HEK293 (cell line): ENCODE results near the gene STK39.

Source experiments
- GLI4 ChIP-seq: fragments of 450-650 bp; formaldehyde crosslinking; IDR thresholded peaks from 2 replicates; pipeline ENCODE4 v1.5.1; 2016; ENCODE audit warnings: missing biosample characterization, missing genetic modification characterization
- GLIS1 ChIP-seq: fragments of 450-650 bp; formaldehyde crosslinking; IDR thresholded peaks from 2 replicates; pipeline ENCODE4 v1.5.1; 2016; ENCODE audit warnings: missing biosample characterization, missing genetic modification characterization
- MEIS1 ChIP-seq: sonication (generic); formaldehyde crosslinking; IDR thresholded peaks from 2 replicates; pipeline ENCODE4 v1.8.1; 2022; ENCODE audit warnings: missing genetic modification reagents, mild to moderate bottlenecking, borderline replicate concordance
- REPIN1 ChIP-seq: fragments of 450-650 bp; formaldehyde crosslinking; IDR thresholded peaks from 2 replicates; pipeline ENCODE4 v1.5.1; 2017; ENCODE audit warnings: missing biosample characterization, missing genetic modification characterization, low read depth
- TRIM28 ChIP-seq: IDR thresholded peaks from 2 replicates; pipeline ENCODE4 v1.6.1; 2011; ENCODE audit warnings: low read length, control low read depth, borderline replicate concordance
- YY2 ChIP-seq: fragments of 450-650 bp; formaldehyde crosslinking; IDR thresholded peaks from 2 replicates; pipeline ENCODE4 v1.5.1; 2016; ENCODE audit warnings: missing biosample characterization, missing genetic modification characterization
- ZBTB11 ChIP-seq: fragments of 450-650 bp; formaldehyde crosslinking; conservative IDR thresholded peaks from 2 replicates; pipeline ENCODE4 v1.5.1; 2016; ENCODE audit warnings: low read depth, missing biosample characterization, missing genetic modification characterization
- ZBTB20 ChIP-seq: fragments of 450-650 bp; formaldehyde crosslinking; IDR thresholded peaks from 2 replicates; pipeline ENCODE4 v1.5.1; 2016; ENCODE audit warnings: missing biosample characterization, missing genetic modification characterization
- ZBTB48 ChIP-seq: fragments of 450-650 bp; formaldehyde crosslinking; IDR thresholded peaks from 2 replicates; pipeline ENCODE4 v1.5.1; 2016; ENCODE audit warnings: missing biosample characterization, missing genetic modification characterization
- ZNF138 ChIP-seq: fragments of 450-650 bp; formaldehyde crosslinking; IDR thresholded peaks from 2 replicates; pipeline ENCODE4 v1.5.1; 2016; ENCODE audit warnings: missing biosample characterization, missing genetic modification characterization, borderline replicate concordance
- ZNF155 ChIP-seq: fragments of 450-650 bp; formaldehyde crosslinking; IDR thresholded peaks from 2 replicates; pipeline ENCODE4 v1.5.1; 2016; ENCODE audit warnings: missing biosample characterization, missing genetic modification characterization
- ZNF16 ChIP-seq: fragments of 450-650 bp; formaldehyde crosslinking; IDR thresholded peaks from 2 replicates; pipeline ENCODE4 v1.5.1; 2016; ENCODE audit warnings: low read depth, missing biosample characterization, missing genetic modification characterization
- ZNF18 ChIP-seq: fragments of 450-650 bp; formaldehyde crosslinking; IDR thresholded peaks from 2 replicates; pipeline ENCODE4 v1.5.1; 2016; ENCODE audit warnings: missing biosample characterization, missing genetic modification characterization
- ZNF311 ChIP-seq: fragments of 450-650 bp; formaldehyde crosslinking; IDR thresholded peaks from 2 replicates; pipeline ENCODE4 v1.5.1; 2017; ENCODE audit warnings: missing biosample characterization, missing genetic modification characterization, borderline replicate concordance
- ZNF324 ChIP-seq: fragments of 450-650 bp; formaldehyde crosslinking; IDR thresholded peaks from 2 replicates; pipeline ENCODE4 v1.5.1; 2016; ENCODE audit warnings: missing biosample characterization, missing genetic modification characterization
- ZNF514 ChIP-seq: fragments of 450-650 bp; formaldehyde crosslinking; IDR thresholded peaks from 2 replicates; pipeline ENCODE4 v1.5.1; 2016; ENCODE audit warnings: missing biosample characterization, missing genetic modification characterization
- ZNF560 ChIP-seq: fragments of 450-650 bp; formaldehyde crosslinking; IDR thresholded peaks from 2 replicates; pipeline ENCODE4 v1.5.1; 2017; ENCODE audit warnings: missing biosample characterization, missing genetic modification characterization, borderline replicate concordance
- ZNF571 ChIP-seq: fragments of 450-650 bp; formaldehyde crosslinking; IDR thresholded peaks from 2 replicates; pipeline ENCODE4 v1.5.0; 2017; ENCODE audit warnings: missing biosample characterization, missing genetic modification characterization
- ZNF645 ChIP-seq: fragments of 450-650 bp; formaldehyde crosslinking; IDR thresholded peaks from 2 replicates; pipeline ENCODE4; 2016; ENCODE audit warnings: missing biosample characterization, missing genetic modification characterization
- ZNF658 ChIP-seq: fragments of 450-650 bp; formaldehyde crosslinking; IDR thresholded peaks from 2 replicates; pipeline ENCODE4; 2016; ENCODE audit warnings: missing biosample characterization, missing genetic modification characterization
- ZNF701 ChIP-seq: fragments of 450-650 bp; formaldehyde crosslinking; IDR thresholded peaks from 2 replicates; pipeline ENCODE4 v1.5.1; 2016; ENCODE audit warnings: missing biosample characterization, missing genetic modification characterization
- ZNF843 ChIP-seq: fragments of 450-650 bp; formaldehyde crosslinking; IDR thresholded peaks from 2 replicates; pipeline ENCODE4 v1.5.1; 2016; ENCODE audit warnings: missing biosample characterization, missing genetic modification characterization
- ZSCAN16 ChIP-seq: fragments of 450-650 bp; formaldehyde crosslinking; IDR thresholded peaks from 2 replicates; pipeline ENCODE4 v1.5.1; 2016; ENCODE audit warnings: missing biosample characterization, missing genetic modification characterization
- TF ChIP-seq, protein P1 (sequence below): fragments of 450-650 bp; formaldehyde crosslinking; IDR thresholded peaks from 2 replicates; pipeline ENCODE4 v1.5.1; 2016; ENCODE audit warnings: missing biosample characterization, missing genetic modification characterization
- TF ChIP-seq, protein P2 (sequence below): fragments of 450-650 bp; formaldehyde crosslinking; IDR thresholded peaks from 2 replicates; pipeline ENCODE4 v1.5.1; 2017; ENCODE audit warnings: missing biosample characterization, missing genetic modification characterization
- TF ChIP-seq, protein P3 (sequence below): fragments of 450-650 bp; formaldehyde crosslinking; IDR thresholded peaks from 2 replicates; pipeline ENCODE4 v1.5.1; 2016; ENCODE audit warnings: missing biosample characterization, missing genetic modification characterization
- TF ChIP-seq, protein P4 (sequence below): fragments of 450-650 bp; formaldehyde crosslinking; IDR thresholded peaks from 2 replicates; pipeline ENCODE4 v1.5.1; 2016; ENCODE audit warnings: missing biosample characterization, missing genetic modification characterization

Gene STK39

GRCh38 chr2:168244318-168244717, 3.1 kb downstream of the STK39 start (continued):
- TF ChIP-seq ZBTB11 (tag by site-specific recombination): no peak
- TF ChIP-seq, protein P1, sequence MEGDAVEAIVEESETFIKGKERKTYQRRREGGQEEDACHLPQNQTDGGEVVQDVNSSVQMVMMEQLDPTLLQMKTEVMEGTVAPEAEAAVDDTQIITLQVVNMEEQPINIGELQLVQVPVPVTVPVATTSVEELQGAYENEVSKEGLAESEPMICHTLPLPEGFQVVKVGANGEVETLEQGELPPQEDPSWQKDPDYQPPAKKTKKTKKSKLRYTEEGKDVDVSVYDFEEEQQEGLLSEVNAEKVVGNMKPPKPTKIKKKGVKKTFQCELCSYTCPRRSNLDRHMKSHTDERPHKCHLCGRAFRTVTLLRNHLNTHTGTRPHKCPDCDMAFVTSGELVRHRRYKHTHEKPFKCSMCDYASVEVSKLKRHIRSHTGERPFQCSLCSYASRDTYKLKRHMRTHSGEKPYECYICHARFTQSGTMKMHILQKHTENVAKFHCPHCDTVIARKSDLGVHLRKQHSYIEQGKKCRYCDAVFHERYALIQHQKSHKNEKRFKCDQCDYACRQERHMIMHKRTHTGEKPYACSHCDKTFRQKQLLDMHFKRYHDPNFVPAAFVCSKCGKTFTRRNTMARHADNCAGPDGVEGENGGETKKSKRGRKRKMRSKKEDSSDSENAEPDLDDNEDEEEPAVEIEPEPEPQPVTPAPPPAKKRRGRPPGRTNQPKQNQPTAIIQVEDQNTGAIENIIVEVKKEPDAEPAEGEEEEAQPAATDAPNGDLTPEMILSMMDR: no peak
- no peak for TF ChIP-seq YY2 (tag by site-specific recombination)
- no peak for TF ChIP-seq ZNF311 (tag by site-specific recombination)
- no peak for TF ChIP-seq REPIN1 (tag by site-specific recombination)
- TF ChIP-seq, protein P2, sequence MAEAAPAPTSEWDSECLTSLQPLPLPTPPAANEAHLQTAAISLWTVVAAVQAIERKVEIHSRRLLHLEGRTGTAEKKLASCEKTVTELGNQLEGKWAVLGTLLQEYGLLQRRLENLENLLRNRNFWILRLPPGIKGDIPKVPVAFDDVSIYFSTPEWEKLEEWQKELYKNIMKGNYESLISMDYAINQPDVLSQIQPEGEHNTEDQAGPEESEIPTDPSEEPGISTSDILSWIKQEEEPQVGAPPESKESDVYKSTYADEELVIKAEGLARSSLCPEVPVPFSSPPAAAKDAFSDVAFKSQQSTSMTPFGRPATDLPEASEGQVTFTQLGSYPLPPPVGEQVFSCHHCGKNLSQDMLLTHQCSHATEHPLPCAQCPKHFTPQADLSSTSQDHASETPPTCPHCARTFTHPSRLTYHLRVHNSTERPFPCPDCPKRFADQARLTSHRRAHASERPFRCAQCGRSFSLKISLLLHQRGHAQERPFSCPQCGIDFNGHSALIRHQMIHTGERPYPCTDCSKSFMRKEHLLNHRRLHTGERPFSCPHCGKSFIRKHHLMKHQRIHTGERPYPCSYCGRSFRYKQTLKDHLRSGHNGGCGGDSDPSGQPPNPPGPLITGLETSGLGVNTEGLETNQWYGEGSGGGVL (tag by site-specific recombination): no peak
- no peak for TF ChIP-seq ZBTB20
- TF ChIP-seq, protein P3, sequence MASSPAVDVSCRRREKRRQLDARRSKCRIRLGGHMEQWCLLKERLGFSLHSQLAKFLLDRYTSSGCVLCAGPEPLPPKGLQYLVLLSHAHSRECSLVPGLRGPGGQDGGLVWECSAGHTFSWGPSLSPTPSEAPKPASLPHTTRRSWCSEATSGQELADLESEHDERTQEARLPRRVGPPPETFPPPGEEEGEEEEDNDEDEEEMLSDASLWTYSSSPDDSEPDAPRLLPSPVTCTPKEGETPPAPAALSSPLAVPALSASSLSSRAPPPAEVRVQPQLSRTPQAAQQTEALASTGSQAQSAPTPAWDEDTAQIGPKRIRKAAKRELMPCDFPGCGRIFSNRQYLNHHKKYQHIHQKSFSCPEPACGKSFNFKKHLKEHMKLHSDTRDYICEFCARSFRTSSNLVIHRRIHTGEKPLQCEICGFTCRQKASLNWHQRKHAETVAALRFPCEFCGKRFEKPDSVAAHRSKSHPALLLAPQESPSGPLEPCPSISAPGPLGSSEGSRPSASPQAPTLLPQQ (tag by site-specific recombination): no peak
- TF ChIP-seq ZNF701 (tag by site-specific recombination): no peak
- no peak for TF ChIP-seq GLI4
- no peak for TF ChIP-seq ZNF560 (tag by site-specific recombination)
- peak; percentile 21; the same call in 1 of the 2 replicates for TF ChIP-seq ZNF843 (tag by site-specific recombination)
- TF ChIP-seq ZNF514 (tag by site-specific recombination): no peak
- no peak for TF ChIP-seq ZNF658 (tag by site-specific recombination)
- no peak for TF ChIP-seq TRIM28
- peak; percentile 87 for TF ChIP-seq ZSCAN16 (tag by site-specific recombination)
- no peak for TF ChIP-seq ZNF645
- no peak for TF ChIP-seq ZBTB48
- TF ChIP-seq ZNF571: no peak
- TF ChIP-seq ZNF324 (tag by site-specific recombination): no peak
- TF ChIP-seq ZNF155 (tag by site-specific recombination): no peak
- TF ChIP-seq, protein P4, sequence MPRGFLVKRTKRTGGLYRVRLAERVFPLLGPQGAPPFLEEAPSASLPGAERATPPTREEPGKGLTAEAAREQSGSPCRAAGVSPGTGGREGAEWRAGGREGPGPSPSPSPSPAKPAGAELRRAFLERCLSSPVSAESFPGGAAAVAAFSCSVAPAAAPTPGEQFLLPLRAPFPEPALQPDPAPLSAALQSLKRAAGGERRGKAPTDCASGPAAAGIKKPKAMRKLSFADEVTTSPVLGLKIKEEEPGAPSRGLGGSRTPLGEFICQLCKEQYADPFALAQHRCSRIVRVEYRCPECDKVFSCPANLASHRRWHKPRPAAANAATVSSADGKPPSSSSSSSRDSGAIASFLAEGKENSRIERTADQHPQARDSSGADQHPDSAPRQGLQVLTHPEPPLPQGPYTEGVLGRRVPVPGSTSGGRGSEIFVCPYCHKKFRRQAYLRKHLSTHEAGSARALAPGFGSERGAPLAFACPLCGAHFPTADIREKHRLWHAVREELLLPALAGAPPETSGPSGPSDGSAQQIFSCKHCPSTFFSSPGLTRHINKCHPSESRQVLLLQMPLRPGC (tag by site-specific recombination): no peak
- TF ChIP-seq GLIS1: 0 out of 2 replicates have a peak, but pooled peaks have one; percentile 33
- TF ChIP-seq ZNF138 (tag by site-specific recombination): no peak
- no peak for TF ChIP-seq MEIS1 (CRISPR knock-in tag)
- TF ChIP-seq ZNF16 (tag by site-specific recombination): no peak
- TF ChIP-seq ZNF18: peak; percentile 99
